HFF-Myc (cell line): ENCODE data around the gene UNC13C.

Experiments
- DNase-seq: peaks from one replicate; pipeline ENCODE4 v3.0.0-alpha.2; 2011; ENCODE audit warnings: low read depth; ENCODE audit errors: extremely low read depth
- H3K4me3 ChIP-seq: replicated peaks from 2 replicates; pipeline ENCODE4 v1.5.1; 2011; ENCODE audit warnings: low read depth, mild to moderate bottlenecking, control low read depth, low read length
- TF ChIP-seq, protein P1 (sequence below): IDR thresholded peaks from 2 replicates; pipeline ENCODE4 v1.5.1; 2012; ENCODE audit warnings: mild to moderate bottlenecking, low read depth, low read length, control low read depth; ENCODE audit errors: missing control alignments

Gene UNC13C

DNA sequence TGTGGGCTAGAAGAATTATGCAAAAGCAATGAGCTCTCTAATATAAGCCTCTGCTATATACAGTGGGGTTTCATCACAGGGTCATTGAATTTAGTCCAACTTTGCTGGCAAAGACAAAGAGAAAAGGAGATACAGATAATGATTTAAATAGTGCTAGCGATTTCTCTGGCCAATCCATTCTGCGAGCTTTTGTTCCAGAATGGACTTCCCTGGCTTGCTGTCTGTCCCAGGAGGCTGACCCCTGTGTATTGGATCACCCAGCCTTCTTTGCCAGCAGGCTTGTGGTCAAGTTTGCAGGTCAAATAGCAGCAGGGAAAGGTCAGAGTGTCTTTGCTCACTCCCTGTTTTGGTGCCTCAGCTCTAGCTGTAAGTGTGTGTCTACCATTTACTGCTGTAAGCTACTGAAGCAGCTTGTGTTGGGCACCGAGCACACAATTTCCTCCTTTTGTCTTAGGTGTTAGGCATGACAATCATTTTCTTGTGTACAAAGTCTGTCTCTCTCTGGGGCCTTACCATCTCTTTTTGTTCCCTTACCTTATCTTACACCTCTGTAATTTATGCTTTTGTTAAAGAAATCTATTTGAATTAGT, 55.7 kb downstream of the UNC13C start:
- H3K4me3 ChIP-seq, result no peak overlapping the region
- TF ChIP-seq, protein P1, sequence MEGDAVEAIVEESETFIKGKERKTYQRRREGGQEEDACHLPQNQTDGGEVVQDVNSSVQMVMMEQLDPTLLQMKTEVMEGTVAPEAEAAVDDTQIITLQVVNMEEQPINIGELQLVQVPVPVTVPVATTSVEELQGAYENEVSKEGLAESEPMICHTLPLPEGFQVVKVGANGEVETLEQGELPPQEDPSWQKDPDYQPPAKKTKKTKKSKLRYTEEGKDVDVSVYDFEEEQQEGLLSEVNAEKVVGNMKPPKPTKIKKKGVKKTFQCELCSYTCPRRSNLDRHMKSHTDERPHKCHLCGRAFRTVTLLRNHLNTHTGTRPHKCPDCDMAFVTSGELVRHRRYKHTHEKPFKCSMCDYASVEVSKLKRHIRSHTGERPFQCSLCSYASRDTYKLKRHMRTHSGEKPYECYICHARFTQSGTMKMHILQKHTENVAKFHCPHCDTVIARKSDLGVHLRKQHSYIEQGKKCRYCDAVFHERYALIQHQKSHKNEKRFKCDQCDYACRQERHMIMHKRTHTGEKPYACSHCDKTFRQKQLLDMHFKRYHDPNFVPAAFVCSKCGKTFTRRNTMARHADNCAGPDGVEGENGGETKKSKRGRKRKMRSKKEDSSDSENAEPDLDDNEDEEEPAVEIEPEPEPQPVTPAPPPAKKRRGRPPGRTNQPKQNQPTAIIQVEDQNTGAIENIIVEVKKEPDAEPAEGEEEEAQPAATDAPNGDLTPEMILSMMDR, result no peak
- no peak for DNase-seq

DNA sequence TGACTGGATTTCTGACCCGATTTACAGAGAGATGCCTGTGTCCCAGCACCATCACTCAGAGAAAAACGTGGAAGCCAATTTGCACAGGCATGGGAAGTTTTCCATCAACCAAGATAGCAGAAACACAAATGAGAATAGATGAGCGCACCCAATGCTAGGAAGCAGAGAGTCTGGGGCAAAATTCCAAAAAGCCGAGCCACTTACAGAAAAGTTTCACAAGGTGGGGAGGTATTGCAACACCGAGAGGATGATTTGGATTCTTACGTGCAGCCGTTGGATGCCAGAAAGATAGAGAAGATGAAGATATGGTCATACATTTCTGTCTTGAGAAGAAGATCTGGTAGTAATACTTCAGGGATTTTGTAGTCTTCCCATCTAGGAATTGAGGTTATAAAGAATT, 57.4 kb downstream of the UNC13C start:
- no peak overlapping the region for H3K4me3 ChIP-seq

DNA sequence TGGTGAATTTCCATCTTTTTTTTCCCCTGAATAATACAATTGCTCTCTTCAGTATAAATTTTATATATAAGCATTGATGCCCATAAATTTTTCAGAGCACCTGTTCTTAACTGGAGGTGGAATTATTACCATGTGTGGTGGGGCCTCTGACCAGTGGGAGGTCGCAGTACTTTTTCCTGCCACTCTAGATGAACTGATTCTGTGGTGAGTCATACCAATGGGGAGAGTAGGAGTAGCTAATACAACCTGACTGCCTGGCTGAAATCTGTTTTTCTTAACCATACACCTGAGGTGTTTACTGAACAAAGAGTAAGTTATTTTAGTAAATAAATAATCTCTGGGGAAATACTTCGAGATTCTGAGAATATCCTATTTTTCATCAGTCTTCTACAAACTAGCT, 67.2 kb downstream of the UNC13C start:
- TF ChIP-seq, protein P1, result no peak
- DNase-seq, result no peak
- no peak overlapping the region for H3K4me3 ChIP-seq

More for the DNA sequence above, 57.4 kb downstream of the UNC13C start:
- no peak for DNase-seq
- TF ChIP-seq, protein P1, result no peak

DNA sequence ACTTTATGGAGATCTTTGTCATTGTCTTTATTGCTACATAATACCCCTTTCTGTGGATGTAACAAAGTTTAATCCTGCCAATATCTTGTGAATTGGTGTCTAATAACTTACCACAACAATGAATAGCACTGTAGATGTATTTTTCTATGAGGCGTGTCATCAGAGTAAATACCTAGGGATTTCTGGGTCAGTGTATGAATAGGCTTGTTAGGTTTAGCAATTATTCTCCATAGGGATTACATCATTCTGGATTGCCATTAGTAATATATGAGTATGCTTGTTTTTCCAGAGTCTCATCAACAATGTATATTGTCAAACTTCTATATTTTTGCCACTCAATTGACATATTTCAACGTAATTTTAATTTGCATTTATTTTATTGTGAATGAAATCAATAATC, 67.9 kb downstream of the UNC13C start:
- TF ChIP-seq, protein P1, result no peak
- no peak overlapping the region for H3K4me3 ChIP-seq

DNA sequence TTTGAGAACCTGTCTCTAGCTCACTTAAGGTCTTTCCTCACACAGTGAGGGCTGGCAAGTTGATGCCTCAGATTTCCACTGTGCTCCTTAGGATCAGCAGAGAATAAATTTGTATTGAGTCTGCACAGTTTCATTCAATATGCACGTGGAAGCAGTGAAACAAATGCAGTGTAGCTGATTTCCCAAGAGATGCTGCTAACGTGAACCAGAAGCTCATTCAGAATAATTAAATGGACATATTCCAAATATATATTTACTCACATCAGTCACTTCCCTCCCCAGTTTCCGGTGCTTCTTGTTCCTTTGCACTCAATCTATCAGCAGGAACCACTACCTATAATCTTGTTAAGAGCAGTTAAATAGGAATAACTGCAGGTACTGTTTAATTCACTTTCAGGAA, 86.1 kb downstream of the UNC13C start:
- TF ChIP-seq, protein P1, result no peak

More for the DNA sequence above, 67.9 kb downstream of the UNC13C start:
- DNase-seq, result no peak

DNA sequence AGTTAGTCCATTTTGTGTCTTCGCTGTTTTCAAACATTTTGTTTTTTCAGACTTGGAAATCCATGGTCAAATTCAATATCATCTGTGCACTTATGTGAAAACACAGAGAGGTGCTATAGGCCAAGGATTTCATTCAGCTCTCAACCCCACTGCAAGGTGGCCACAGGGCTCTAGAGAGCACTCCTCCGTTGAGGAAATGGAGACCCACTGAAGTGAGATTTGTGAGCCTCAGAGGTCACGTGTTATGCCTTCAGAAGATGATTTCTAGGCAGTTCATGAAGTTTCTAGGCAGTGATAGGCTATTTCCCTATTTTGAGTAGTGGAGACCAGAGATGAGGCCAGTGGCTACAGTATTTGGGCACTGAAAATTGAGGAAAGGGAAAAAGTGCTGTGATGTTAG, 88.2 kb downstream of the UNC13C start:
- no peak for DNase-seq
- TF ChIP-seq, protein P1, result no peak
- H3K4me3 ChIP-seq, result no peak overlapping the region

More for the DNA sequence above, 86.1 kb downstream of the UNC13C start:
- H3K4me3 ChIP-seq, result no peak overlapping the region
- DNase-seq, result no peak
